ENCODE results near the gene MACROD2. TPM values are rescaled to one million over a fixed set of nuclear protein-coding genes. Genes with fewer than 3 reads are reported as not detected.
A peak's percentile ranks its signal among the peaks of the same experiment; 100 is the strongest.
"Not testable (repeated sequence)": the region's sequence is repeated elsewhere in the genome, so short reads cannot be mapped to it uniquely, and the experiment has no call there.

Gene MACROD2
- total RNA-seq, 1 experiment from 2014 or later = 1.4 TPM

- H3K4me3 ChIP-seq (ENCODE audit: low read depth, low read length, poor library complexity, severe bottlenecking) = no peak within 1 kb of the TSS
- ChIA-PET POLR2A (ENCODE audit: low non-redundant PET) (no interaction called here), CTCF (no interaction called here)
- no peak for DNase-seq (ENCODE audit: low spot score)
- H3K27ac ChIP-seq (ENCODE audit: low read depth, low read length, poor library complexity, severe bottlenecking) = no peak within 1 kb of the TSS
- peaks cover 13% of the 10 kb centered on the region for H3K9me3 ChIP-seq (ENCODE audit: low read depth, low read length, poor library complexity, severe bottlenecking)
- BruUV-seq (replicated peaks) = no TSS peak
- no peaks in the 10 kb centered on the region for H3K4me1 ChIP-seq (ENCODE audit: insufficient read depth, low read length, poor library complexity, severe bottlenecking)
- intact Hi-C loops (cut with micrococcal nuclease; ENCODE audit: unreplicated experiment) = no loop called here
- no peaks in the 10 kb centered on the region for H3K27me3 ChIP-seq (replicated peaks; ENCODE audit: insufficient read depth, low read depth, low read length, poor library complexity)
- TF ChIP-seq EZH2 (IDR thresholded peaks at IDR 0.05; ENCODE audit: borderline replicate concordance, low read depth, low read length, poor library complexity, severe bottlenecking) = no peak
- TF ChIP-seq, protein P1, sequence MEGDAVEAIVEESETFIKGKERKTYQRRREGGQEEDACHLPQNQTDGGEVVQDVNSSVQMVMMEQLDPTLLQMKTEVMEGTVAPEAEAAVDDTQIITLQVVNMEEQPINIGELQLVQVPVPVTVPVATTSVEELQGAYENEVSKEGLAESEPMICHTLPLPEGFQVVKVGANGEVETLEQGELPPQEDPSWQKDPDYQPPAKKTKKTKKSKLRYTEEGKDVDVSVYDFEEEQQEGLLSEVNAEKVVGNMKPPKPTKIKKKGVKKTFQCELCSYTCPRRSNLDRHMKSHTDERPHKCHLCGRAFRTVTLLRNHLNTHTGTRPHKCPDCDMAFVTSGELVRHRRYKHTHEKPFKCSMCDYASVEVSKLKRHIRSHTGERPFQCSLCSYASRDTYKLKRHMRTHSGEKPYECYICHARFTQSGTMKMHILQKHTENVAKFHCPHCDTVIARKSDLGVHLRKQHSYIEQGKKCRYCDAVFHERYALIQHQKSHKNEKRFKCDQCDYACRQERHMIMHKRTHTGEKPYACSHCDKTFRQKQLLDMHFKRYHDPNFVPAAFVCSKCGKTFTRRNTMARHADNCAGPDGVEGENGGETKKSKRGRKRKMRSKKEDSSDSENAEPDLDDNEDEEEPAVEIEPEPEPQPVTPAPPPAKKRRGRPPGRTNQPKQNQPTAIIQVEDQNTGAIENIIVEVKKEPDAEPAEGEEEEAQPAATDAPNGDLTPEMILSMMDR (conservative IDR thresholded peaks at IDR 0.05; ENCODE audit: low read depth, low read length) = no peak
- H3K36me3 ChIP-seq (ENCODE audit: insufficient read depth, low read length, poor library complexity, severe bottlenecking) = no peaks in the 10 kb centered on the region
These were observed 4.9 kb upstream of the MACROD2 start, which contains the start of gene SEL1L2 for GRCh38 chr20:13990465-13990864. TSS of gene SEL1L2 (minus strand) at chr20:13990614. CDS start at chr20:13990534, 80 bp downstream.

- BruUV-seq (replicated peaks) = no TSS peak
- CTCF ChIA-PET = no interaction called here
- H3K4me1 ChIP-seq (ENCODE audit: insufficient read depth, low read length, poor library complexity, severe bottlenecking) = no peaks in the 10 kb centered on the region
- no peaks in the 10 kb centered on the region for H3K36me3 ChIP-seq (ENCODE audit: insufficient read depth, low read length, poor library complexity, severe bottlenecking)
- no peak overlapping the region for H3K27ac ChIP-seq (ENCODE audit: low read depth, low read length, poor library complexity, severe bottlenecking)
- intact Hi-C loops (cut with micrococcal nuclease; ENCODE audit: unreplicated experiment) = no loop called here
- no peak for DNase-seq (ENCODE audit: low spot score)
- H3K27me3 ChIP-seq (replicated peaks; ENCODE audit: insufficient read depth, low read depth, low read length, poor library complexity) = peaks cover 4% of the 10 kb centered on the region
- POLR2A ChIA-PET (ENCODE audit: low non-redundant PET) = no interaction called here
- no peak overlapping the region for H3K4me3 ChIP-seq (ENCODE audit: low read depth, low read length, poor library complexity, severe bottlenecking)
- peaks cover 13% of the 10 kb centered on the region for H3K9me3 ChIP-seq (ENCODE audit: low read depth, low read length, poor library complexity, severe bottlenecking)
- TF ChIP-seq, protein P1 (conservative IDR thresholded peaks at IDR 0.05; ENCODE audit: low read depth, low read length) = no peak
- no peak for TF ChIP-seq EZH2 (IDR thresholded peaks at IDR 0.05; ENCODE audit: borderline replicate concordance, low read depth, low read length, poor library complexity, severe bottlenecking)
These were observed 4.0 kb upstream of the MACROD2 start for GRCh38 chr20:13991311-13991710.

DNA sequence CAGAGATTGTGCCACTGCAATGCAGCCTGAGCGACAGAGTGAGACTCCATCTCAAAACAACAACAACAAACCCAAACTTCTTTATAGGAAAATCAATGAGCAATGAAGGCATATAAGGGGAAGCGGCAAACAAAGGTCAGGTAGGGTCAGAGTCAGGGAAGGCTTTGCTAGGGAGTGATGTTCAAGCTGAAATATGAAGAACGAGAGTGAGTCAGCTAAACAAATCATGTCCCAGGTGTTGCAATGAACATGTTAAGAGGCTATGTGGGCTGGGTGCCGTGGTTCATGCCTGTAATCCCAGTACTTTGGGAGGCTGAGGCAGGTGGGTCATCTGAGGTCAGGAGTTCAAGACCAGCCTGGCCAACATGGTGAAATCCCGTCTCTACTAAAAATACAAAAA, 3.4 kb upstream of the MACROD2 start:
- H3K4me3 ChIP-seq (ENCODE audit: low read depth, low read length, poor library complexity, severe bottlenecking); POLR2A ChIA-PET (ENCODE audit: low non-redundant PET); H3K27me3 ChIP-seq (replicated peaks; ENCODE audit: insufficient read depth, low read depth, low read length, poor library complexity); intact Hi-C loops (cut with micrococcal nuclease; ENCODE audit: unreplicated experiment); CTCF ChIA-PET; H3K36me3 ChIP-seq (ENCODE audit: insufficient read depth, low read length, poor library complexity, severe bottlenecking); H3K27ac ChIP-seq (ENCODE audit: low read depth, low read length, poor library complexity, severe bottlenecking); DNase-seq (ENCODE audit: low spot score); BruUV-seq (replicated peaks); H3K4me1 ChIP-seq (ENCODE audit: insufficient read depth, low read length, poor library complexity, severe bottlenecking): not testable (repeated sequence)
- H3K9me3 ChIP-seq (ENCODE audit: low read depth, low read length, poor library complexity, severe bottlenecking) = peaks cover 13% of the 10 kb centered on the region

GRCh38 chr20:13995841-13996240, 525 bp downstream of the MACROD2 start:
- TF ChIP-seq EZH2 (IDR thresholded peaks at IDR 0.05; ENCODE audit: borderline replicate concordance, low read depth, low read length, poor library complexity, severe bottlenecking) = no peak
- TF ChIP-seq, protein P1 (conservative IDR thresholded peaks at IDR 0.05; ENCODE audit: low read depth, low read length) = no peak
- Histone ChIP-seq H3K9me3 (ENCODE audit: low read depth, low read length, poor library complexity, severe bottlenecking) (peaks cover 13% of the 10 kb centered on the region), H3K36me3 (ENCODE audit: insufficient read depth, low read length, poor library complexity, severe bottlenecking) (no peaks in the 10 kb centered on the region), H3K4me3 (ENCODE audit: low read depth, low read length, poor library complexity, severe bottlenecking) (peak overlapping the region; percentile 51), H3K27ac (ENCODE audit: low read depth, low read length, poor library complexity, severe bottlenecking) (no peak overlapping the region), H3K4me1 (ENCODE audit: insufficient read depth, low read length, poor library complexity, severe bottlenecking) (no peaks in the 10 kb centered on the region), H3K27me3 (replicated peaks; ENCODE audit: insufficient read depth, low read depth, low read length, poor library complexity) (peaks cover 18% of the 10 kb centered on the region)
- CTCF ChIA-PET = no interaction called here
- POLR2A ChIA-PET (ENCODE audit: low non-redundant PET) = no interaction called here
- DNase-seq (ENCODE audit: low spot score) = peak; percentile 14
- intact Hi-C loops (cut with micrococcal nuclease; ENCODE audit: unreplicated experiment) = no loop called here
- no TSS peak for BruUV-seq (replicated peaks)
